GM19395 (cell line): ENCODE measurements around the gene SRRM3.
"Not testable (repeated sequence)": the region's sequence is repeated elsewhere in the genome, so short reads cannot be mapped to it uniquely, and the experiment has no call there.

ENCODE experiments used
- ATAC-seq: cut with Tn5 transposase; IDR thresholded peaks from one replicate; pipeline ENCODE4 v1.9.1; 2021; ENCODE audit warnings: mild to moderate bottlenecking, moderate library complexity; ENCODE audit not compliant: unreplicated experiment

SRRM3 gene

GRCh38 chr7:76285604-76286374, 84.1 kb downstream of the SRRM3 start:
- no peak for ATAC-seq

GRCh38 chr7:76286842-76287403, 85.2 kb downstream of the SRRM3 start:
- ATAC-seq, result no peak

DNA sequence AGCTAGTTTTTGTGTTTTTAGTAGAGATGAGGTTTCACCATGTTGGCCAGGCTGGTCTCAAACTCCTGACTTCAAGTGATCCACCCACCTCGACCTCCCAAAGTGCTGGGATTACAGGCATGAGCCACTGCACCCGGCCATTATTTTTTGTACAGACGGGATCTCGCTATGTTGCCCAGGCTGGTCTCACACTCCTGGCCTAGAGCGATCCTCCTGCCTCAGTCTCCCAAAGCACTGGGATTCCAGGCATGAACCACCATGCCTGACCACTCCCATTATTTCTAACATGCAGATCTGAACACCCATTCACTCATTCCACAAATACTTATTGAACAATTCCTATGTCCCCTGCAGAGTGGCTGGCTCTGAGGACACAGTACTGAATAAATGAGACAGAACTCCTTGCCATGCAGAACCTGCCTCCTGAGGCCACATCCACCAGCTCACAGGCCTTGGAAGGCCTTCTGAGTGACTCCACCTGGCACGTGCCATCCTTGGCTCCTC, 89.2 kb downstream of the SRRM3 start:
- ATAC-seq, result not testable (repeated sequence)

DNA sequence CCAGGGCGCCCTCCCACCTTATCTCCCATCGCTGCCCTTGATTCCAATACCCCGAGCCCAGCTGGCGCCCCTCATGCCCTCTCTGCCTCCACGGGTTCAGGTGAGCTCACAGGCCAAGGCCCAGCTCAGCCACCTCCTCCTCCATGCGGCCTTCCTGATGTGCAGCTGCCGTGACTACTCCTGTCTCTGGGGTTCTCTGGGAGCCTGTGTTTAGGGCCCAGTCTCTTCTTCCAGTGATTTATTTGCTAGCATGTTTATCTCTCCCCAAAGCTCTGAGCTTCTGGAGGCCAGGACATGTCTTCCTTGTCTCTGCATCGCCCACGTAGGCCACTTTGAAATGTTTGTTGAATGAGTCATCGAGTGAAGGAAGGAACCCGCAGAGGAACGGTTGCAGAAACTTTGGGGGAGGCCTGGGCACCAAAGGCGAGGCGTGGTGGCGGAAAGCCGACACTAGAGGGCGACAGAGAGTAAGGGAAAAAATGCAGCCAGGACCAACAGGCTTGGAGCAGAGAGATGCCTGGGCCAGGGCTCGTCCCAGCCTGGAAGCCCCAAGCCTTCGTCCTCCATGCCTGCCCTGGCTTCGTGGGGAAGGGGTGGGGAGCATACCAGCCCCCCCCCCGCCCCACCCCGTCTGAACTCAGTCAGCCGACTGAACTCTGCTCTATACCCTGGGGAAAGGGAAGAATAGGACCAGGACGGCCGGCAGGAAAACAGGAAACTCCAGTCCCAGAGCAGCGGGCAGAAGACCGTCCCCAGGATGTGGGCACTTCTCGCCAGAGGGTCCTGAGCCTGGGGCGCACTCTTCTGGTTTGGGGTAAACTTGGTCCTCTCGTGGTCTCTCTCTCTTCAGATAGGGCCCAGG, 89.9 kb downstream of the SRRM3 start:
- ATAC-seq, result peak; percentile 78

DNA sequence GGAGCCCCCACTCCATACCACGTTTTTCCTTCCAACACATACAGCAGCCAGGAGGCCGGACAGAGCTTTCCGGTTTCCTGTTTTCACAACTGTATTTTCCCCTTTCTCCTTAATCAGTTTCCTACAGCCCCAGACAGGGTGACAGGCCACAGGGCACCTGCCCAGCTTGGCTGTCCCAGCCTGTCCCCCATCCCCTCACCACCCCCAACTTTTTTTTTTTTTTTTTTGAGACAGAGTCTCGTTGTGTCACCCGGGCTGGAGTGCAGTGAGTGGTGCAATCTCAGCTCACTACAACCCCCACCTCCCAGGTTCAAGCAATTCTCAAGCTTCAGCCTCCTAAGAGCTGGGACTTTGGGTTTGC, 90.5 kb downstream of the SRRM3 start:
- ATAC-seq, result no peak

DNA sequence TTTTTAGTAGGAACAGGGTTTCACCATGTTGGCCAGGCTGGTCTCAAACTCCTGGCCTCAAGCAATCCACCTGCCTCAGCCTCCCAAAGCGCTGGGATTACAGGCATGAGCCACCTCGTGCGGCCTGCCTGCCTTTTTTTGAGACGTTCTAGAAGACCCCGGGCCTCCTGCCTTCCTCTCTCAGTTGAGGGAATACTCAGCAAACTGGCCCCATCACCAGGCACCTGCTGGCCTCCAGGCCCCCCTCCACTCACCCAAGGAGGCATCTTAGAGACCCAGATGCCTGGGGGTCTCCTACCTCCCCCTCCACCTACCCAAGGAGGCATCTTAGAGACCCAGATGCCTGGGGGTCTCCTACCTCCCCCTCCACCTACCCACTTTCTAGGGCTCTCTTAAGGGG, 91.2 kb downstream of the SRRM3 start:
- not testable (repeated sequence) for ATAC-seq

DNA sequence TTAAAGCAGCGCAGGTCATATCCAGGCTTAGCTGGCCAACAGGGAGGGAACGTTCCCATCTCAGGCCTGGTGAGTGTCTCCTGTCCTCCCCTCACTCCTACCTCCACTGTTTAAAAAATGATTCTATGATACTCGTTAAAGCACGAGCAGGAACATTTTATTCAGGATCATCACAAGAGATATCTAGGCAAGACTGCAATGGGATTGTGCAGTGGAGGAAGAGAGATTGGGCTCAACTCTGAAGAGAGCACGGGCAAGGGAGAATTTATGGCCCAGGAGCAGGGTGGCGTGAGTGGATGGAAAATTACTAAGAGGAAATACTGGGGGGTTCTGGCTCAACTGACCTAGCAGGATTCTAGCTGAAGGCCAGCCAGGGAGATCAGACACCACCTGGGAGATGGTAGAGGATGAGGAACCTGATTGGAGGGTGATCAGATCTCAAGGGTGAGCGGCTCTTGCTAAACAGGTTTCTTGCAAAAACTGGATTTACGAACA, 91.8 kb downstream of the SRRM3 start:
- no peak for ATAC-seq

GRCh38 chr7:76294344-76295024, 92.8 kb downstream of the SRRM3 start:
- ATAC-seq, result no peak

GRCh38 chr7:76296743-76297740, 95.3 kb downstream of the SRRM3 start:
- no peak for ATAC-seq

- no peak for ATAC-seq
Observed at GRCh38 chr7:76300166-76300731, 98.6 kb downstream of the SRRM3 start.

DNA sequence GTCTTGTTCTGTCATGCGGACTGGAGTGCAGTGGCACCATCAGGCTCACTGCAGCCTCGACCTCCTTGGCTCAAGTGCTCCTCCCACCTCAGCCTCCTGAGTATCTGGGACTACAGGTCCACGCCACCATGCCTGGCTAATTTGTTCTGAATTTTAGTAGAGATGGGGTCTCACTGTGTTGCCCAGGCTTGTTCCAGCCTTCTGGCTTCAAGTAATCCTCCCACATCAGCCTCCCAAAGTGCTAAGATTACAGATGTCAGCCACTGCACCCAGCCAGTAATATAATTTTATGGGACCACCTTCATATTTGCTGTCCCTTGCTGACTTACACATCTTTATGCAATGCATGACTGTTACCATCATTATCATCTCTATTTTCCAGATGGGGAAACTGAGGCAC, 99.3 kb downstream of the SRRM3 start:
- ATAC-seq, result no peak

DNA sequence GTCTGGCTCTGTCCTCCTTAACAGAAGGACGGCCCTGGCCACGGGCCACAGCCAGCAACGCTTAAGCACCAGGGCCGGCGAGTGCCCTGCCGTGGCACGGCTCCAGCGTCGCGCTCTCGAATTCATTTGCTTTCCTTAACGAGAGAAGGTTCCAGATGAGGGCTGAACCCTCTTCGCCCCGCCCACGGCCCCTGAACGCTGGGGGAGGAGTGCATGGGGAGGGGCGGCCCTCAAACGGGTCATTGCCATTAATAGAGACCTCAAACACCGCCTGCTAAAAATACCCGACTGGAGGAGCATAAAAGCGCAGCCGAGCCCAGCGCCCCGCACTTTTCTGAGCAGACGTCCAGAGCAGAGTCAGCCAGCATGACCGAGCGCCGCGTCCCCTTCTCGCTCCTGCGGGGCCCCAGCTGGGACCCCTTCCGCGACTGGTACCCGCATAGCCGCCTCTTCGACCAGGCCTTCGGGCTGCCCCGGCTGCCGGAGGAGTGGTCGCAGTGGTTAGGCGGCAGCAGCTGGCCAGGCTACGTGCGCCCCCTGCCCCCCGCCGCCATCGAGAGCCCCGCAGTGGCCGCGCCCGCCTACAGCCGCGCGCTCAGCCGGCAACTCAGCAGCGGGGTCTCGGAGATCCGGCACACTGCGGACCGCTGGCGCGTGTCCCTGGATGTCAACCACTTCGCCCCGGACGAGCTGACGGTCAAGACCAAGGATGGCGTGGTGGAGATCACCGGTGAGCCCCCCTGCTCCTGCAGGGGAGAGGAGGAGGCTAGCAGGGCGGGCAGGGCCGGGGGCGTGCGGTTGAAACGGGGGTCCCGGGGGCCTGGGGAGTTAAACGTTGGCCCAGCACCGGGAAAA, 100.9 kb downstream of the SRRM3 start, which contains the start of gene HSPB1:
TSS of gene HSPB1 (plus strand) at position 327 of the 855 bp plus-strand sequence. CDS start at position 367, 40 bp downstream.
- ATAC-seq, result peak; percentile 67

- ATAC-seq, result no peak
Observed at GRCh38 chr7:76303202-76304147, 101.8 kb downstream of the SRRM3 start.

GRCh38 chr7:76304888-76305375, 103.2 kb downstream of the SRRM3 start:
- ATAC-seq, result no peak

GRCh38 chr7:76308874-76309273, 107.2 kb downstream of the SRRM3 start:
- ATAC-seq, result not testable (repeated sequence)

GRCh38 chr7:76309341-76310101, 107.8 kb downstream of the SRRM3 start:
- not testable (repeated sequence) for ATAC-seq
